K562 (cell line): ENCODE results near the gene UMAD1. TPM values are rescaled to one million over a fixed set of nuclear protein-coding genes. Genes with fewer than 3 reads are reported as not detected.

ENCODE experiments used
- POLR2A ChIP-seq: fragments of 450-650 bp; conservative IDR thresholded peaks from 2 replicates; pipeline ENCODE4 v1.6.1; 2016
- polyA plus RNA-seq, 8 experiments: library from polyadenylated mRNA; depleted of rRNA in 4 of 8; stranded (reverse) in 5 of 8; unstranded in 3 of 8; fragments of >200 nt; fragmentation: Nextera tagmentation in 2 of 8; fragmentation: Illumina TruSeq in 1 of 8; extraction: Ambion mirVana in 2 of 8; extraction: Trizol in 1 of 8; gene quantifications; 2 replicates each; pipeline versions ENCODE4 v1.2.1 to v1.2.3, GENCODE V29; 2011 to 2014; ENCODE audit warnings: inconsistent platforms in 1 of 8, missing spikeins in 1 of 8
- total RNA-seq, 7 experiments: library from RNA; depleted of rRNA in 6 of 7; stranded (reverse); fragments of >200 nt in 6 of 7; fragmentation: Illumina TruSeq in 2 of 7; extraction: Trizol in 2 of 7; gene quantifications; 2 replicates each; pipeline versions ENCODE4 v1.2.1 to v1.2.3, GENCODE V29; 2011 to 2021; ENCODE audit warnings: low replicate concordance in 1 of 7
- TF ChIP-seq, protein P1 (sequence below): fragments of 200-600 bp; sonication (generic); IDR thresholded peaks from one replicate; pipeline ENCODE4 v1.6.1; 2012; ENCODE audit warnings: mild to moderate bottlenecking, low read depth, low read length, inconsistent platforms

UMAD1 gene
- total and polyA plus RNA-seq, 9 of the 15 experiments (the other 6 are each of a cell fraction or from before 2014, with no cell fraction given) = 9.0 to 26.7 (median 13.3) TPM

DNA sequence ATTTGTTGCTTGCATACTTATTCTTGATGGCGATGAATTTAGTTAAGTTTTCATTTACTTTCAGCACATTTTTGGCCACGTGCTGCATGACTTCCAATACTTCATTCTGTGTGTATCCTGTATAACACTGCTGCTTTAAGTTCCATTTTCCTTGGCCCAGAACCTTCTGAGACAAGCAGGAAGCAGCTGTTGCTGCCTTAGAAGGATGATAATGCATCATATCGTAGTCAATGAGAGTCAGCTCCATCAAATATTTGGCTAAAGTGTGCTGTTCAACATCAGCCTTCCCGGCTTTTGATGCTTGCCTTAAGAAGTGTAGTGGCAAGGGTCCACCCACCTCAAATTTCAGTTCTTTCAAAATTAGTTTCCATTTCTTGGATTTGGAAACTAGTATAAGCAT lies 268.8 kb downstream of the UMAD1 start (continued):
- TF ChIP-seq, protein P1, sequence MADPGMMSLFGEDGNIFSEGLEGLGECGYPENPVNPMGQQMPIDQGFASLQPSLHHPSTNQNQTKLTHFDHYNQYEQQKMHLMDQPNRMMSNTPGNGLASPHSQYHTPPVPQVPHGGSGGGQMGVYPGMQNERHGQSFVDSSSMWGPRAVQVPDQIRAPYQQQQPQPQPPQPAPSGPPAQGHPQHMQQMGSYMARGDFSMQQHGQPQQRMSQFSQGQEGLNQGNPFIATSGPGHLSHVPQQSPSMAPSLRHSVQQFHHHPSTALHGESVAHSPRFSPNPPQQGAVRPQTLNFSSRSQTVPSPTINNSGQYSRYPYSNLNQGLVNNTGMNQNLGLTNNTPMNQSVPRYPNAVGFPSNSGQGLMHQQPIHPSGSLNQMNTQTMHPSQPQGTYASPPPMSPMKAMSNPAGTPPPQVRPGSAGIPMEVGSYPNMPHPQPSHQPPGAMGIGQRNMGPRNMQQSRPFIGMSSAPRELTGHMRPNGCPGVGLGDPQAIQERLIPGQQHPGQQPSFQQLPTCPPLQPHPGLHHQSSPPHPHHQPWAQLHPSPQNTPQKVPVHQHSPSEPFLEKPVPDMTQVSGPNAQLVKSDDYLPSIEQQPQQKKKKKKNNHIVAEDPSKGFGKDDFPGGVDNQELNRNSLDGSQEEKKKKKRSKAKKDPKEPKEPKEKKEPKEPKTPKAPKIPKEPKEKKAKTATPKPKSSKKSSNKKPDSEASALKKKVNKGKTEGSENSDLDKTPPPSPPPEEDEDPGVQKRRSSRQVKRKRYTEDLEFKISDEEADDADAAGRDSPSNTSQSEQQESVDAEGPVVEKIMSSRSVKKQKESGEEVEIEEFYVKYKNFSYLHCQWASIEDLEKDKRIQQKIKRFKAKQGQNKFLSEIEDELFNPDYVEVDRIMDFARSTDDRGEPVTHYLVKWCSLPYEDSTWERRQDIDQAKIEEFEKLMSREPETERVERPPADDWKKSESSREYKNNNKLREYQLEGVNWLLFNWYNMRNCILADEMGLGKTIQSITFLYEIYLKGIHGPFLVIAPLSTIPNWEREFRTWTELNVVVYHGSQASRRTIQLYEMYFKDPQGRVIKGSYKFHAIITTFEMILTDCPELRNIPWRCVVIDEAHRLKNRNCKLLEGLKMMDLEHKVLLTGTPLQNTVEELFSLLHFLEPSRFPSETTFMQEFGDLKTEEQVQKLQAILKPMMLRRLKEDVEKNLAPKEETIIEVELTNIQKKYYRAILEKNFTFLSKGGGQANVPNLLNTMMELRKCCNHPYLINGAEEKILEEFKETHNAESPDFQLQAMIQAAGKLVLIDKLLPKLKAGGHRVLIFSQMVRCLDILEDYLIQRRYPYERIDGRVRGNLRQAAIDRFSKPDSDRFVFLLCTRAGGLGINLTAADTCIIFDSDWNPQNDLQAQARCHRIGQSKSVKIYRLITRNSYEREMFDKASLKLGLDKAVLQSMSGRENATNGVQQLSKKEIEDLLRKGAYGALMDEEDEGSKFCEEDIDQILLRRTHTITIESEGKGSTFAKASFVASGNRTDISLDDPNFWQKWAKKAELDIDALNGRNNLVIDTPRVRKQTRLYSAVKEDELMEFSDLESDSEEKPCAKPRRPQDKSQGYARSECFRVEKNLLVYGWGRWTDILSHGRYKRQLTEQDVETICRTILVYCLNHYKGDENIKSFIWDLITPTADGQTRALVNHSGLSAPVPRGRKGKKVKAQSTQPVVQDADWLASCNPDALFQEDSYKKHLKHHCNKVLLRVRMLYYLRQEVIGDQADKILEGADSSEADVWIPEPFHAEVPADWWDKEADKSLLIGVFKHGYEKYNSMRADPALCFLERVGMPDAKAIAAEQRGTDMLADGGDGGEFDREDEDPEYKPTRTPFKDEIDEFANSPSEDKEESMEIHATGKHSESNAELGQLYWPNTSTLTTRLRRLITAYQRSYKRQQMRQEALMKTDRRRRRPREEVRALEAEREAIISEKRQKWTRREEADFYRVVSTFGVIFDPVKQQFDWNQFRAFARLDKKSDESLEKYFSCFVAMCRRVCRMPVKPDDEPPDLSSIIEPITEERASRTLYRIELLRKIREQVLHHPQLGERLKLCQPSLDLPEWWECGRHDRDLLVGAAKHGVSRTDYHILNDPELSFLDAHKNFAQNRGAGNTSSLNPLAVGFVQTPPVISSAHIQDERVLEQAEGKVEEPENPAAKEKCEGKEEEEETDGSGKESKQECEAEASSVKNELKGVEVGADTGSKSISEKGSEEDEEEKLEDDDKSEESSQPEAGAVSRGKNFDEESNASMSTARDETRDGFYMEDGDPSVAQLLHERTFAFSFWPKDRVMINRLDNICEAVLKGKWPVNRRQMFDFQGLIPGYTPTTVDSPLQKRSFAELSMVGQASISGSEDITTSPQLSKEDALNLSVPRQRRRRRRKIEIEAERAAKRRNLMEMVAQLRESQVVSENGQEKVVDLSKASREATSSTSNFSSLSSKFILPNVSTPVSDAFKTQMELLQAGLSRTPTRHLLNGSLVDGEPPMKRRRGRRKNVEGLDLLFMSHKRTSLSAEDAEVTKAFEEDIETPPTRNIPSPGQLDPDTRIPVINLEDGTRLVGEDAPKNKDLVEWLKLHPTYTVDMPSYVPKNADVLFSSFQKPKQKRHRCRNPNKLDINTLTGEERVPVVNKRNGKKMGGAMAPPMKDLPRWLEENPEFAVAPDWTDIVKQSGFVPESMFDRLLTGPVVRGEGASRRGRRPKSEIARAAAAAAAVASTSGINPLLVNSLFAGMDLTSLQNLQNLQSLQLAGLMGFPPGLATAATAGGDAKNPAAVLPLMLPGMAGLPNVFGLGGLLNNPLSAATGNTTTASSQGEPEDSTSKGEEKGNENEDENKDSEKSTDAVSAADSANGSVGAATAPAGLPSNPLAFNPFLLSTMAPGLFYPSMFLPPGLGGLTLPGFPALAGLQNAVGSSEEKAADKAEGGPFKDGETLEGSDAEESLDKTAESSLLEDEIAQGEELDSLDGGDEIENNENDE = no peak
- TF ChIP-seq POLR2A = no peak
